22Rv1 (cell line): ENCODE data around the gene DAG1.

Experiments
- ZFX ChIP-seq: fragments of 450-650 bp; IDR thresholded peaks from 2 replicates; pipeline ENCODE4 v1.6.1; 2017; ENCODE audit warnings: antibody characterized with exemption, borderline replicate concordance
- TF ChIP-seq, protein P1 (sequence below): fragments of 450-650 bp; IDR thresholded peaks from 2 replicates; pipeline ENCODE4 v1.5.1; 2017; ENCODE audit warnings: mild to moderate bottlenecking

DNA sequence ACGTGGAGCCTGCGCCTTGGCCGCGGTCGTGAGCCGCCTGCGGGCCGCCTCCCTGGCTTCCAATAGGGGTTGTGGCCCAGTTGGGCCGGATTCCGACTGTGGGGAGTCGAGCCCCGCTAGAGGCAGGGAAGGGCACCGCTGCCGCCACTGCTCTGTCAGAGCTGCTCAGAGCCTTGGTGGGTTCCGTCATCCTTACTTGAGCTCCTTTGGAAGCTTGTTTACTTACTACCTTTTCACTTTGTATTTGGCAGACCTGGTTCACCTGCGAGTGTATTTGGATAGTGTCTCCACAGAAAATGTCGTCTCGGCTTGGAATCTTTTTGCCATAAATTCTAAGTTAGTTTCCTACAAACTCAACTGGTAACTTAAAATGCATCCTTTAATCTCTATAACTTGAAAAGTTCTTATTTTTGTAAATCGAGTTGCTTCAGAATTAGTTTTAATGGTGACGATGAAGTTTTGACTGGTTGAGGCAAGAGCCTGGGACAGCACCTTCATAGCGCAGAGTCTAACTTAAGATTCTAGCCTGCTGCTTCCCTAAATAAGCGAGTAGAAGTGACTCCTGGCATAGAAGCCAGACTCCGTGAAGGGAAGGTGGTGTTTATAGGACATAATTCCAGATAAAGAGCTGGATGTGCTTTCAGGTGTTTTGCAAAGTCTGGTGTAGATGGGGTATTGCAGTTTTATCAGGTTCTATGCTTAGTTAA lies 800 bp downstream of the DAG1 start:
- TF ChIP-seq, protein P1, sequence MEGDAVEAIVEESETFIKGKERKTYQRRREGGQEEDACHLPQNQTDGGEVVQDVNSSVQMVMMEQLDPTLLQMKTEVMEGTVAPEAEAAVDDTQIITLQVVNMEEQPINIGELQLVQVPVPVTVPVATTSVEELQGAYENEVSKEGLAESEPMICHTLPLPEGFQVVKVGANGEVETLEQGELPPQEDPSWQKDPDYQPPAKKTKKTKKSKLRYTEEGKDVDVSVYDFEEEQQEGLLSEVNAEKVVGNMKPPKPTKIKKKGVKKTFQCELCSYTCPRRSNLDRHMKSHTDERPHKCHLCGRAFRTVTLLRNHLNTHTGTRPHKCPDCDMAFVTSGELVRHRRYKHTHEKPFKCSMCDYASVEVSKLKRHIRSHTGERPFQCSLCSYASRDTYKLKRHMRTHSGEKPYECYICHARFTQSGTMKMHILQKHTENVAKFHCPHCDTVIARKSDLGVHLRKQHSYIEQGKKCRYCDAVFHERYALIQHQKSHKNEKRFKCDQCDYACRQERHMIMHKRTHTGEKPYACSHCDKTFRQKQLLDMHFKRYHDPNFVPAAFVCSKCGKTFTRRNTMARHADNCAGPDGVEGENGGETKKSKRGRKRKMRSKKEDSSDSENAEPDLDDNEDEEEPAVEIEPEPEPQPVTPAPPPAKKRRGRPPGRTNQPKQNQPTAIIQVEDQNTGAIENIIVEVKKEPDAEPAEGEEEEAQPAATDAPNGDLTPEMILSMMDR, result 0 out of 2 replicates have a peak, but pooled peaks have one; percentile 2
- no peak for TF ChIP-seq ZFX
